Measurements from ENCODE around the gene PGM2. TPM values are rescaled to one million over a fixed set of nuclear protein-coding genes. Genes with fewer than 3 reads are reported as not detected.

PGM2 gene
- total and polyA plus RNA-seq, 2 donors, result 20.5 to 46.2 TPM

DNA sequence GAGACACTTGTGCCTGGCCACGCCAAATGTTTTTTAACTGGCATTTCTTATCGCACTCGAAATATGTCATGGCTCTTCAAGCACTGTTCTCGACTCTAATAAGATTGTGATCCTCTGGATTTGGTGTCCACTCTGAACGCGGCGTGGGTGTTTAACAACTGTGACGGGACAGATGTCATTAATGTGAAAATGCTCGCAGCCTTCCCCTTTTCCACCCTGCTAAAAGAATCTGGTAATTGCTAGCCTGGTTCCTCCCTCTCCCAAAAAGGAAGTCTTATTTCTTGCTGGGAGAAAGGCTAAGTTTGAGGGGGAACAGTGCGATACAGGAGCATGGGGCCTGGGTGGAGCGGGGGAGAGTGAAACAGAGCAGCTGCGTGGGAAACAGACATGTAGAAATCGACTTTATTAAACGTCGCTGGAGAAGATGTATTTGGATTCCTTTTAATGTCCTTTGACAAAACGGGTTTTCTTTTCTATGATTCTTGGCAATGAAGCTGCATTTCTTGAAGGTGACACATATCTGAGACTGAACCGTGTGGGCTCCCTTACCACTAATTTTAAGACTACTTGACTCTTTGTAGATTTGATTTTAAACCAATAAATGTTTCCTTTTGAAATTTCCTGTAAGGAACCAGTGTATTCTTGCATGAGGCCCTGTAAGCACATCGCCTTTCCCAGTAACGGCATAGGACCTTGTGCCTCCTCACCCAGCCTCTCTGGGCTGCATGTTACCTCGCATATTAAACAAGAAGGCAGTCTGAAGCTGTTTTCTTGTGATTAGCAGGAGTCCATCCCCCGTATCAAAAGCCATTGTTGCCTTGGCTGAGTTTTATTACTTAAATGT is 82.2 kb downstream of the PGM2 start:
- DNase-seq (ENCODE audit: low read depth in 6 of 9, low spot score in 9 of 9), result no peak
- Histone ChIP-seq H3K4me1 (ENCODE audit: control insufficient read depth in 2 of 2, insufficient read depth in 2 of 2, low read length in 2 of 2) (no peaks in the 10 kb centered on the region), H3K4me3 (ENCODE audit: low read length in 2 of 2) (no peak overlapping the region), H3K27ac (ENCODE audit: low read depth in 1 of 2, low read length in 1 of 2) (no peak overlapping the region), H3K27me3 (ENCODE audit: control insufficient read depth in 2 of 2, insufficient read depth in 1 of 2, low read length in 1 of 2) (no peaks in the 10 kb centered on the region), H3K36me3 (ENCODE audit: control insufficient read depth in 2 of 2, insufficient read depth in 2 of 2, low read length in 1 of 2) (peaks cover 0 to 2% of the 10 kb centered on the region in 2 donors), H3K9me3 (ENCODE audit: control insufficient read depth in 2 of 2, insufficient read depth in 1 of 2, low read length in 1 of 2) (no peaks in the 10 kb centered on the region)
- 92% methylated on average over 21 of the region's 21 CpGs for WGBS

DNA sequence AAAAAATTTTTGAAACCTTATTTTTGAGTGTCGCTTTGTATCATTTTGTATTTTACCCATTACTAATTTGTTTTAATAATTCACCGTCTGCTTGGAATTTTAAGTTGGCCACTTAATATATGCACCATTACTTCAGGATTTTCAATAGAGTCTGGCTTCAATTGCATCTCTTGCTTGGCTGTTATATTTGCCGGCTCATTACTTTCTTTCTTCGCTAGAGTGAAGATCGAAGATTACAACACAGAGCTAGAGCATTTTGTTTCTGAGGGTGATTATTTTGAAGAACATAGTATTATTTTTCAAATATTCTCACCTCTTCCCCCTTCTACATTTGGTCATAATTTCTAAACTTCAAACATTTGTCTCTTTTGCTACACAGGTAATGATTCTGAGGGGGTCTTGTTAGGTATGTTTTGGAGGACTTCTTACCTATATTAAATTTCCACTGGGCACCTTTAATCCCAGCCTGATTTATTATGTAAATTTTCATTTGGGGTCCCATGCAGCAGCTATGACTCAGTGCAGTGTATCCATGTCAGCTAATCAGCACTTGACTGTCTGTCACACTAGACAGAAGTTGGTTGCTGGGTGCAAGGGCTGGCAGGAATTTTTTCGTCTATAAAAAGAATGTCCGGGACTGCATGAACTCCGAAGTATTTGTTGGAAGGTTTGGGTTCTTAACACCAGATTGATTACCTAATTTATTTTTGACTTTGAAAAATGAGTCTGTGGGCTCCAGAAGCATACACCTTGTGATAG is 83.0 kb downstream of the PGM2 start:
- Histone ChIP-seq H3K4me3 (ENCODE audit: low read length in 2 of 2) (no peak overlapping the region), H3K27me3 (ENCODE audit: control insufficient read depth in 2 of 2, insufficient read depth in 1 of 2, low read length in 1 of 2) (no peaks in the 10 kb centered on the region), H3K4me1 (ENCODE audit: control insufficient read depth in 2 of 2, insufficient read depth in 2 of 2, low read length in 2 of 2) (no peaks in the 10 kb centered on the region), H3K9me3 (ENCODE audit: control insufficient read depth in 2 of 2, insufficient read depth in 1 of 2, low read length in 1 of 2) (no peaks in the 10 kb centered on the region), H3K36me3 (ENCODE audit: control insufficient read depth in 2 of 2, insufficient read depth in 2 of 2, low read length in 1 of 2) (peaks cover 0 to 2% of the 10 kb centered on the region in 2 donors), H3K27ac (ENCODE audit: low read depth in 1 of 2, low read length in 1 of 2) (no peak overlapping the region)
- 94% methylated on average over 8 of the region's 8 CpGs for WGBS
- DNase-seq (ENCODE audit: low read depth in 6 of 9, low spot score in 9 of 9), result no peak

DNA sequence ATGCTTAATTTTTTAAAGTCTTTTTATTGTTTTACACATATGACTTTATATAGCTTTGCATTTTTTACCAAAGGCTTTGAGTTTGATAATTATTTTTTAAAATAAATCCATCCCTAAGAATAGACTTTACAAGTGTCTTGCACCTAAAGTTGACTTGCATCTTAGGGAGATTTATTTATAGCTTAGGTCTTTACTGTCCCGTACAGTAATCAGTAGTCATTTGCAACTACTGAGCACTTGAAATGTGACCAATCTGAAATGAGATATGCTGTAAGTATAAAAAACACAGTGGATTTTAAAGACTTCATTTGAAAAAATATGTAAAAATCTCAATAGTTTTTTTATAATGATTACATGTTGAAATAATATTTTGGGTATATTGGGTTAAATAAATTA is 83.6 kb downstream of the PGM2 start:
- no peak for DNase-seq (ENCODE audit: low read depth in 6 of 9, low spot score in 9 of 9)
- H3K27ac ChIP-seq (ENCODE audit: low read depth in 1 of 2, low read length in 1 of 2), result no peak overlapping the region
- peaks cover 0 to 2% of the 10 kb centered on the region in 2 donors for H3K36me3 ChIP-seq (ENCODE audit: control insufficient read depth in 2 of 2, insufficient read depth in 2 of 2, low read length in 1 of 2)
- WGBS, result 98% methylated on average over 1 of the region's 1 CpG
- H3K27me3 ChIP-seq (ENCODE audit: control insufficient read depth in 2 of 2, insufficient read depth in 1 of 2, low read length in 1 of 2), result no peaks in the 10 kb centered on the region
- H3K9me3 ChIP-seq (ENCODE audit: control insufficient read depth in 2 of 2, insufficient read depth in 1 of 2, low read length in 1 of 2), result no peaks in the 10 kb centered on the region
- H3K4me1 ChIP-seq (ENCODE audit: control insufficient read depth in 2 of 2, insufficient read depth in 2 of 2, low read length in 2 of 2), result no peaks in the 10 kb centered on the region
- no peak overlapping the region for H3K4me3 ChIP-seq (ENCODE audit: low read length in 2 of 2)

Other genes starting within 250 kb of the PGM2 start
- gene RELL1, start 140.3 kb upstream of the PGM2 start, total RNA-seq, result 17.2 TPM
- 1.6 TPM for gene RELL1, start 140.3 kb upstream of the PGM2 start, polyA plus RNA-seq
- gene TBC1D1, start 64.4 kb downstream of the PGM2 start, total RNA-seq, result 65.7 TPM
- gene TBC1D1, start 64.4 kb downstream of the PGM2 start, polyA plus RNA-seq, result 49.9 TPM
- gene PTTG2, start 133.7 kb downstream of the PGM2 start, total RNA-seq, result 0.09 TPM
- 0.71 TPM for gene PTTG2, start 133.7 kb downstream of the PGM2 start, polyA plus RNA-seq

Data from thymus (tissue), 11 donors.